ENCODE results near the gene IER5. TPM values are rescaled to one million over a fixed set of nuclear protein-coding genes. Genes with fewer than 3 reads are reported as not detected.

Gene IER5
- total RNA-seq, 6 experiments from 2014 or later = 35.7 to 49.1 (median 43.4) TPM

GRCh38 chr1:181108304-181108867 lies 19.9 kb downstream of the IER5 start:
- peaks cover 7% of the 10 kb centered on the region; the same call in 1 of the 2 replicates for H3K27me3 Mint-ChIP-seq (ENCODE audit: insufficient read depth)
- no peak overlapping the region for H3K27ac Mint-ChIP-seq
- peaks cover 11% of the 10 kb centered on the region for H3K36me3 Mint-ChIP-seq (ENCODE audit: low read depth)
- no peak for TF ChIP-seq CTCF (IDR thresholded peaks at IDR 0.05)
- peaks cover 9% of the 10 kb centered on the region; the same call in 1 of the 2 replicates for H3K9me3 Mint-ChIP-seq
- H3K4me3 Mint-ChIP-seq = no peak overlapping the region
- H3K4me1 Mint-ChIP-seq (ENCODE audit: low read depth) = peaks cover 77% of the 10 kb centered on the region
- DNase-seq = no peak

- DNase-seq = no peak
- H3K4me1 Mint-ChIP-seq (ENCODE audit: low read depth) = peaks cover 73% of the 10 kb centered on the region
- peaks cover 11% of the 10 kb centered on the region for H3K36me3 Mint-ChIP-seq (ENCODE audit: low read depth)
- peaks cover 9% of the 10 kb centered on the region; the same call in 1 of the 2 replicates for H3K9me3 Mint-ChIP-seq
- no peak overlapping the region for H3K27ac Mint-ChIP-seq
- peaks cover 7% of the 10 kb centered on the region; the same call in 1 of the 2 replicates for H3K27me3 Mint-ChIP-seq (ENCODE audit: insufficient read depth)
- no peak for TF ChIP-seq CTCF (IDR thresholded peaks at IDR 0.05)
- no peak overlapping the region for H3K4me3 Mint-ChIP-seq
Observed at GRCh38 chr1:181110013-181110412, 21.5 kb downstream of the IER5 start.

- Mint-ChIP-seq H3K27ac (peak overlapping the region; percentile 92), H3K36me3 (ENCODE audit: low read depth) (peaks cover 11% of the 10 kb centered on the region), H3K4me3 (no peak overlapping the region; the same call in 1 of the 2 replicates), H3K4me1 (ENCODE audit: low read depth) (peaks cover 68% of the 10 kb centered on the region), H3K27me3 (ENCODE audit: insufficient read depth) (peaks cover 6% of the 10 kb centered on the region; the same call in 1 of the 2 replicates), H3K9me3 (peaks cover 9% of the 10 kb centered on the region; the same call in 1 of the 2 replicates)
- no peak for TF ChIP-seq CTCF (IDR thresholded peaks at IDR 0.05)
- DNase-seq = no peak
Observed at GRCh38 chr1:181111559-181111958, 23.1 kb downstream of the IER5 start.

- peak overlapping the region; percentile 92 for H3K27ac Mint-ChIP-seq
- peak; percentile 97 for DNase-seq
- peaks cover 3% of the 10 kb centered on the region; the same call in 1 of the 2 replicates for H3K27me3 Mint-ChIP-seq (ENCODE audit: insufficient read depth)
- peaks cover 69% of the 10 kb centered on the region for H3K4me1 Mint-ChIP-seq (ENCODE audit: low read depth)
- no peak for TF ChIP-seq CTCF (IDR thresholded peaks at IDR 0.05)
- peaks cover 9% of the 10 kb centered on the region; the same call in 1 of the 2 replicates for H3K9me3 Mint-ChIP-seq
- peak overlapping the region; percentile 47 for H3K4me3 Mint-ChIP-seq
- peaks cover 11% of the 10 kb centered on the region for H3K36me3 Mint-ChIP-seq (ENCODE audit: low read depth)
Observed at GRCh38 chr1:181112071-181112929, 23.8 kb downstream of the IER5 start.

- DNase-seq = peak; percentile 59
- TF ChIP-seq CTCF (IDR thresholded peaks at IDR 0.05) = no peak
- Mint-ChIP-seq H3K4me3 (peak overlapping the region; percentile 47), H3K27me3 (ENCODE audit: insufficient read depth) (peaks cover 3% of the 10 kb centered on the region; the same call in 1 of the 2 replicates), H3K4me1 (ENCODE audit: low read depth) (peaks cover 72% of the 10 kb centered on the region), H3K9me3 (peaks cover 9% of the 10 kb centered on the region; the same call in 1 of the 2 replicates), H3K36me3 (ENCODE audit: low read depth) (peaks cover 11% of the 10 kb centered on the region), H3K27ac (peak overlapping the region; percentile 92)
Observed at GRCh38 chr1:181113059-181113641, 24.6 kb downstream of the IER5 start.

Measured in HFFc6 (cell line).